ENCODE results near the gene COMT. TPM values are rescaled to one million over a fixed set of nuclear protein-coding genes. Genes with fewer than 3 reads are reported as not detected.

The COMT gene
- total and polyA plus RNA-seq, 9 of the 15 experiments (the other 6 are each of a cell fraction or from before 2014, with no cell fraction given) = 12.5 to 351 (median 155) TPM

GRCh38 chr22:19988965-19989724, 47.6 kb downstream of the COMT start (continued):
- TF ChIP-seq ZBTB5 (IDR thresholded peaks at IDR 0.05) = no peak
- no peak for TF ChIP-seq DLX4 (CRISPR knock-in tag; IDR thresholded peaks at IDR 0.05)
- no peak for TF ChIP-seq ZNF695 (CRISPR knock-in tag; IDR thresholded peaks at IDR 0.05)
- TF ChIP-seq ZNF395 (CRISPR knock-in tag; IDR thresholded peaks at IDR 0.05) = peak; percentile 49; the same call in 1 of the 2 replicates
- peak; percentile 43; the same call in 1 of the 2 replicates for TF ChIP-seq CREB5 (CRISPR knock-in tag; IDR thresholded peaks at IDR 0.05)
- no peak for TF ChIP-seq ZNF3 (CRISPR knock-in tag; IDR thresholded peaks at IDR 0.05)
- no peak for TF ChIP-seq ZNF644 (tag; IDR thresholded peaks at IDR 0.05; ENCODE audit: low read depth)
- peak in 2 of 3 experiments; percentile 75 to 92; a peak in 4 of 6 replicates for TF ChIP-seq ZBTB11 (CRISPR knock-in tag; IDR thresholded peaks at IDR 0.05)
- no peak; the same call in 1 of the 2 replicates for TF ChIP-seq MYC (IDR thresholded peaks at IDR 0.05; ENCODE audit: low read depth, low read length)
- TF ChIP-seq MYC (CRISPR knock-in tag; IDR thresholded peaks at IDR 0.05; ENCODE audit: borderline replicate concordance, low read depth) = no peak; the same call in 1 of the 2 replicates
- no peak for TF ChIP-seq HMGN3 (IDR thresholded peaks at IDR 0.05; ENCODE audit: borderline replicate concordance, extremely low read depth, insufficient read length, low read depth, low read length)
- no peak for TF ChIP-seq ZNF586 (CRISPR knock-in tag; conservative IDR thresholded peaks at IDR 0.05)
- 0 out of 2 replicates have a peak, but pooled peaks have one; percentile 47 for TF ChIP-seq ZC3H11A (IDR thresholded peaks at IDR 0.05; ENCODE audit: low read depth, low read length)
- TF ChIP-seq KDM2B (CRISPR knock-in tag; IDR thresholded peaks at IDR 0.05) = no peak
- TF ChIP-seq TEAD4 (IDR thresholded peaks at IDR 0.05; ENCODE audit: low read length) = peak; percentile 13; the same call in 1 of the 2 replicates
- TF ChIP-seq TEAD4 (CRISPR knock-in tag; IDR thresholded peaks at IDR 0.05; ENCODE audit: borderline replicate concordance) = no peak
